Glomerular endothelial cell (primary cell): ENCODE results near the gene TYK2. TPM values are rescaled to one million over a fixed set of nuclear protein-coding genes. Genes with fewer than 3 reads are reported as not detected.
"Not testable (repeated sequence)": the region's sequence is repeated elsewhere in the genome, so short reads cannot be mapped to it uniquely, and the experiment has no call there.

Source experiments
- DNase-seq: peaks from one replicate; pipeline ENCODE4 v3.0.0-alpha.2; 2011; ENCODE audit warnings: low read depth, low spot score; ENCODE audit errors: extremely low read depth
- total RNA-seq: library from RNA; depleted of rRNA; stranded (reverse); fragments of >200 nt; gene quantifications from 2 replicates; pipeline ENCODE4 v1.2.3, GENCODE V29; 2015

Gene TYK2
- total RNA-seq, 1 donor from 2014 or later, result 178 TPM

DNA sequence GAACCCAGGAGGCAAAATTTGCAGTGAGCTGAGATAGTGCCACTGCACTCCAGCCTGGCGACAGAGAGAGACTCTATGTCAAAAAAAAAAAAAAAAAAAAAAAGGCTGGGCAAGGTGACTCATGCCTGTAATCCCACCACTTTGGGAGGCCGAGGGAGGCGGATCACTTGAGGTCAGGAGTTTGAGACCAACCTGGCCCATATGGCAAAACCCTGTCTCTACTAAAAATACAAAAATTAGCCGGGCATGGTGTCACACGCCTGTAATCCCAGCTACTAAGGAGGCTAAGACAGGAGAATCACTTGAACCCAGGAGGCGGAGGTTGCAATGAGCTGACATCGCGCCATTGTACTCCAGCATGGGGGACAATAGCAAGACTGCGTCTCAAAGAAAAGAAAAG lies 43.6 kb downstream of the TYK2 start:
- not testable (repeated sequence) for DNase-seq

DNA sequence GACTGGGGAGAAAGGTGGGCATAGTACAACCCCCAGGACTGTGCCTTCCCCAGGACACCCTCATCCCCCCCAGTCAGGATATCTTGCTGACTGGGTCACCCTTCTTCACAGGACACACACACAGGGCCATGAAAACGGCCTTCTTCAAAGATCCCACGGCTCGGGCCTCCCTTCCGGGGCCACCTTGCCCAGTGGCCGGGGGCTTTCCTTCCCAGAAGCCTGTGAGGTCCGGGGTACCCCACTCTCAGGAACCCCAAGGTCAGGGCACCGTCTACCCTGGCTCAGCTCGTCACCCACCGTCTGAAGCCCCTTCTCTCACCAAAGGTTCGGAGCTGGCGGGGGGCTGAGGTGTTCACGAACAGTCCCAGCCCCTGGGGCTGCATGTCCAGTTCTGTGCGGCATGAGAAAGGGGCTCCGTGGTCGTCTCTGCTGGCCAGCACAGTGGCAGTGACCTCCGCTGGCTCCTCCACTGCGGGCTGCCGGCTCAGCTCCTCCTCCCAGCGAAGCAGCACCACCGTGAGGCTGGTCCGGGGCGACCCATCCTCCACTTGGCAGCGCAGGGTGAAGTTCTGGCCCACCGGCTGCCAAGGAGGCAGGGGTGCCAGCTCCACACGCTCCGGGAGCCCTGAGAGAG lies 44.9 kb downstream of the TYK2 start:
- DNase-seq, result no peak

DNA sequence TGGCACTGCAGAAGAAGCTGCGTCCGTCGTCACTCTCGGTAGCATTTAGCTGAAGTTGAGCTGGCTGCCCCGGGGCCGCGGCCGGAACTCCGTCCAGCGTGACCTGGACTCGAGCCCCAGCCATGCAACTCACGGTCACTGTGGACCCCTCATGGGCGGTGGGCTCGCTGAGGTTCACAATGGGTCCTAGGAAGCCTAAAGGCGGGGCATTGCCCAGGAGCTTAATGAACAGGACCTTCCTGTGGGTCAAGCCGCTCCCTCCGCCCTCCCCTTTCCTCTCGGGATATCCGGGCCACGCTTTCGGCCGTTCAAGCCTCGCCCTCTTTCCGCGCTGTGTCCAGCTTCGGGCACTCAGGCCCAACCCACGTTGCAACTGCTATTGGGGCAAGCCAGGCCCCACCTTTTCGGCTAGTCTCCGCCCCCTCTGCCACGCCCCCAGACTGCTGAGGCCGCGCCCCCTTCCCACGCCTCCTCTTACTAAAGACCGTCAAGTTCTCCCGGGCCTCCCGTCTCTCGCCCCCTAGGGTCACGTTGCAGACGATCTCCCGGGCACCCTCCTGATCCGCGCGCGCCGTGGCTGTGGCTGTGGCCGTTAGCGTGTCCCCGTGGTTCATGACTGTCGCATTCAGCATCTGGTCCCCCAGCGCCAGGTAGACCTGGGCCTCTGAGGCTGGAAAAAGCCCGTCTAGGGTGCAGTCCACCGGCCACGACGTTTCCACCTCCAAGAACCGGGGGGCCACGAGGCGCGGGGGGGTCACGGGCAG lies 45.6 kb downstream of the TYK2 start:
- peak; percentile 69 for DNase-seq

DNA sequence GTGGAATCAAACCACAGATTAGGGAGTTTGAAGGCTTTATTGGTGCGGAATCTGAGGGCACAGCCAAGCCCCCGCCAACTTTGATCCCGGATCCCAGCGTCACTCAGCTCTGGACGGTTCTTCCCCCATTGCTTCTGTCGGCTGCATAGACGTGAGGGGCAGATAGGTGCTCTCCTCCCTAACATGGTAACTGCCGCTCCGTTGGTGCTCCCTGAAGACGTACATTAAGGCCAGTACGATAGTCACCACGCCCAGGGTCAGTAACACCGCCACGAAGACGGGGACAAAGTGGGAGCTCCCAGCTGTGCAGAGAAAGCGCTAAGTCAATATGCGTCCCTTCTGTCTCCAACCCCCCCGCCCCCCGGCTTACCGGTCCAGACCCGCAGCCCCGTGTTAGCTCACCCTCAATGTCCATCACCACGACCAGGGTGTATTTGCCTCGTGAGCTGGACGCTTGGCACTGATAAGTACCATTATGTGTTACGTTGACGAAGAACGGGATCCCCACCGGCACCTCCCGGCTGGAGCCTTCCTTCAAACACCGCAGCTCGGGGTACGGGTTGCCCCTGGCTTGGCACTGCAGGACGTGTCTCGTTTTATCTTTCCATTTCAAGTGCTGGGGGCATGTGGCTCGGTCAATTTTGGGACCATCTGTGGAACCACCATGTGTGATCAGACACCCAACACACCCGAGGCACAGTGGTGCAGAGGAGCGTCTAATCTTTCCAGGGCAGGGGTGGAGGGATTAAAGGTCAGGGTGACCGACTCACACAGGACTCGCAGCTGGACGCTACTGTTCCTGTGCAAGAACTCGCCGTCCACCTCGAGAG lies 46.4 kb downstream of the TYK2 start:
- no peak for DNase-seq

DNA sequence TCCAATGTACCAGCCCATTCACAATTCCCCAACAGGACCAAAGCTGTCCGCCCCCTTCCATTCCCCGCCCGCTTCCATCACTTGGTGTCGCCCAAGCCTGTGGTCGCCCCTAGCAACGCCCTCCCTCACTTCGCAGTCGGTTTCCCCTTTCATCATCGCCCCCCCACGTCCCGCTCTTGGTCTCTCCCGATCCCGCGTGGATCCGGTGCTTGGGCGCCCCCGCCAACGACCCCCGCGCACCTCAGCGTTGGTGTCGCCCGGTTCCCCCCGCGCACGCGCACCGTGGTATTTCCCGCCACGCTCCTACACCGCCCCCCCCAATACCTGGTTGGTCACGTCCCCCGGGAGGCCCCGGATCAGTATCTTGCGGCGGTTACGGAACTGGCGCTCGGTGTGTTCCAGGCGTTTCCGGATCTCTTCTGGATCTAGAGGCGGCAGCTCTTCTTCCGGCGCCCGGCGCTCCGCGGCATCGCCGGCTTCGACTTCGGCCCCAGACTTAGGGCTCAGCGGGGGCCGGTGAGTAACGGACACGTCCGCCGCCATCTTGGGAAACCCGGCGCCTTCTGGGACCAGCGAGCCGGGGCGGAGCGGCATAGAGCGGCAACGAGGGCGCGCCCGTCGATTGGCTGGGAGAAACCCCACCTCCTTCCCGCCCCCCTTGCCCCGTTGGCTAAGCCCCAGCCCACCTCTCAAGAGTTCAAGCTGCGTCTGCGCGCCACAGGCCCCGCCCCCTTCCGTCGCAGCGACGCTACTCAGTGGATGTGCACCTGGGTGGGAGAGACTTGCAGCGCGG lies 47.2 kb downstream of the TYK2 start, which contains the start of gene RAVER1:
Gene RAVER1, minus strand, starts transcription at position 565 of the 793 bp plus-strand sequence. Its CDS starts 22 bp downstream, at position 543.
- DNase-seq, result peak; percentile 56

DNA sequence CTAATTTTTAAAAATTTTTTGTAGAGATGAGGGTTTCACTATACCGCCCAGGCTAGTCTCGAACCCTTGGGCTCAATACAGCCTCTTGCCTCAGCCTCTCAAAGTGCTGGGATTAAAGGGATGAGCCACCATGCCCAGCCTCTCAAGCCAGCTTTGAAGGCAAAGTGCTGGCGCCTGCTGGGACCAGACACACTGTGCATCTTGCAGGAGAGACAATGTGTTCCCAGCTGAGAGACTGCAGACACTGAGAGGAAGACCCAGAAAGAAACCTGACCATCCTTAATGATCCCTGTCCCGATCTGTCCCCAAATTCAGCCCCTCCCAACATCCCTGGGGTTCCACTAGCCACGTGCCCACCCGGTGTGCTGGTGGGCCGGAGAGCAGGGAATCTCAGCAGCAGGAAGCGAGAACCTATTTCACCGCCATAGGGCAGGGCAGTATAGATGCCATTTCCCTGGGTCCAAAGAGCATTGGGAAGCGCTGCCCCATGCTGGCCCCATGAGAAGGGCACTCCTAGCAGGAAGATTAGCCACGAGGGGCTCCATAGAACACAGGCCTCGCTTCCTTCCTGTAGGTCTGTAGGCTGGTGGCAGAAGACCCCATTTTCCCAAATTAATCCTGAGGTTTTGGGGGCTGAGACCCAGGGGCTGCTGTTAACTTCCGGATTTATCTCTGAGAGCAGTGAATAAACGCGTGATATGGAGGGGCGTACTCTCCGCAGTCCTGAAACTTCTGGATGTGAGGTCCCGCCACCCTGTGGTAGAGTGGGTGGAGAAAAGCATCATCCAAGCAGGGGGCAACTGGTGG lies 48.0 kb downstream of the TYK2 start:
- DNase-seq, result no peak

DNA sequence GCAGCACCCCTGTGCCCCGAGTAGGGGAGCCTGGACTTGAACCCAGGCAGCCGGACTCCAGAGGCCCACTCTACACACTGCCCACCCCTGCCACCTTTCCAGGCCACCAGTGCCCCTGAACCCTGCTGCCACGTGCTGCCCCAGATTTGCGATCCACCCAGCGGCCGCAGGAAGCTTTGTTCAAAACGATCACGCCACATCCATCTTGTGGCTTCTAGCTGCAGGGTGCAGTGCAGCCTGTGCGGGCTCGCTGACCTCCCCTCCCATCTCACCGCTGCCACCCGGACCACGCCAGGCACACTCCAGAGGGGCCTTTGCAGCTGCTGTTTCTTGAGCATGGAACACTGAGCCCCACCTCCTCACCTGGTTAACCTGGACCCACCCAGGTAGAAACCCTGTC lies 50.8 kb downstream of the TYK2 start:
- no peak for DNase-seq

DNA sequence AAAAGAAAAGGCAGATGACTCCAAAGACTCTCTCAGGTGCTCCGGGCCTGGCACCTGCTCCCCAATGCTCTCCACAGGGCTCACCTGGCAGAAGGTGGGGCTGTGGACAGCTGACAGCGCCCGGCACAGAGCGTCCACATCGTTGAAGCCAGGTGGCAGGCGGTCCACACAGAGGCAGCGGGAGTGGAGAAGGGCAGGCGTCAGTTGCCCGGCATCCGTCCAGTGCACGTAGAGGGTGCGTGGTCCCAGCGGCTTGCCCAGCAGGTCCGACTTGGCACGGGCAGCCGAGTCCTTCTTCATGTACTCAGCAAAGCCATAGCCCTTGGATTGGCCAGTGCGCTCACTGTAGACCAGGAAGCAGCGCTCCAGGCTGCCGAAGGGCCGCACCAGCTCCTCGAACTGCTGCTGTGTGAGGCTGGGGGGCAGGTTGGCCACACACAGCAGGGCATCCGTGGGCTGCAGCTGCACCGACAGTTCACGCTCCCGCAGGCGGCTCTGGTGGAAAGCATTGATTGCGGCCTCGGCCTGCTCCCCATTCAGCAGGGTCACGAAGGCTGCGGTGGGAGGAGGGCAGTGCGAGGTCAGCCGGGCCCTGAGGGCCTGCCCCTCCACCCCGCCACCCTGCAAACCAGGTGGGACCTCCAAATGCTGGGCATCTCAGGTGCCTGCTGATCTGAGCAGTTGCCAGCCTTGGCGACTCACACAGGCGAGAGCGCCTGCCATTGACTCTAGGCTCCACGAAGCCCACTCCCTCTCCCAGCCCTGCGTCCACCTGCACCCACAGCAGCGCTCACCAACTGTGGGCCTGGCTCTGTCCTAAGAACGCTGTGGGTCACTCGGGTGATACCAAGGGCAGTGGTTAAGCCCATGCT lies 51.6 kb downstream of the TYK2 start:
- DNase-seq, result no peak

DNA sequence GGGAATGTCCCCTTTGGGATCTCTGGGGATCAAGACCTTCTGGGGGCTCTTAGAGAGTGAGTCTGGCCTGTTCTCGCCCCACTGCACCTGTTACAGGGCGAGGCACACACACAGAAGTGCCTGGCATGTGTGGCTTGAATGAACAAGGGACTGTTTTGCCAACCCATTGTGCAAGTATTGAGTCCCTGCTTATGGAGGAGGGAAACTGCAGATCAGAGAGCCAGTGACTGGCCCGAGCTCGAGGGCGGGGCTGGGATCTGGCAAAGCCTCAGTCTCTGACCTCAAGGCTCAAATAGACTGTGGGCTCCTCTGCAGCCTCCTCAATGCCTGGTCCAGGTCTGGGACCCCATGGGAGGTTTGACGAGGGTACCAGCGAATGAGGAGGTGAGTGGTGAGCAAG lies 52.6 kb downstream of the TYK2 start:
- no peak for DNase-seq

DNA sequence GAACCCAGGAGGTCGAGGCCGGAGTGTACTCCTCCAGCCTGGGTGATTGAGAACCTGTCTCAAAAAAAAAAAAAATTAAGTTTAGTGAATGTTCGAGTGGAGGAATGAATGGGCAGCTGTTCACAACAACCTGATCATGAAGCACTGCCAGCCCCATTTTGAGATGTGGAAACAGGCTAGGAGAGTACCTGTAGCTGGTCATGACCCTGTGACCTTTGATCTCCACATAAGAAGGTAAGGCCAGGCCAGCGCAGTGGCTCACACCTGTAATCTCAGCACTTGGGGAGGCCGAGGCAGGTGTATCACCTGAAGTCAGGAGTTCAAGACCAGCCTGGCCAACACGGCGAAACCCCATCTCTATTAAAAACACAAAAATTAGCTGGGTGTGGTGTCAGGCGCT lies 54.6 kb downstream of the TYK2 start:
- DNase-seq, result no peak

DNA sequence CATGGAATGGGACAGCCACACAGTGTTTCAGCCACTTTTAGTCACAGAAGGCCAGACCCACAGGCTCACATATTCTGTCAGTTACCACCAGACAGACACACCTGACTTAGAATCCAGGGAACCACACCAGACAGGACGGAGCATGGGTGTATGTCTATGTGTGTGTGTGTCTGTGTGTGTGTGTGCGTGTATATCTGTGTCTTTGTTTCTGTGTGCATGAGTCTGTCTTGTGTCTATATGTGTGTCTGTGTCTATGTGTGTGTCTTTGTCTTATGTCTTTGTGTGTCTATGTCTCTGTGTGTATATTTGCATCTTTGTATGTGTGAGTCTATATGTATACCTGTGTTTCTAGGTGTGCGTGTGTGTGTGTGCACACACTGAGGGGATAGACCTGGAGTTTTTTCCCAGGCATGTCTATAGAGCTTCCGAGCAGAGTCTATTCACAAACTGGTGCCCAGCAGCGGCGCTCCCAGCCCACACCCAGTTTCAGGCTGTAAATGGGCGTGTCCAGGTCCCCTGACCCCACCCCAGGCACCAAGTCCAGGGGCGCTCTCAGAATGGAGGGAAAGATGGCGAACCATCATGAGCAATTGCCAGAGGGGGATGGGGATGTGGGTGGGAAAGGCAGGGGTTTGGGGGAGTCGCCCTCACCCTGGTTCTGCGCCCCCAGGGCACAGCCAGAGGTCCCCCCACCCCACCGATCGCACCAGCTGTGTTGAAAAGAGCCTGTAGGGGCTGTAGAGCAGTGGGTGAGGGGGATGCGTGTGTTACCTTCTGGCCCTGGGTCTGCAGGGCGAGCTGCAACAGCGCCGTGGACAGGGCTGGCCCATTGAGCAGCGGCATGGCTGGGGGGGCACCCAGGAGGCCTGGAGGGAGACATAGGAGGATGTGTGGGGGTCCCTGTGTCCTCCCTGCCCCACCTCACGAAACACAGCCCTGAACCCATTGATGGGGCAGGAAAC lies 58.2 kb downstream of the TYK2 start:
- DNase-seq, result no peak

DNA sequence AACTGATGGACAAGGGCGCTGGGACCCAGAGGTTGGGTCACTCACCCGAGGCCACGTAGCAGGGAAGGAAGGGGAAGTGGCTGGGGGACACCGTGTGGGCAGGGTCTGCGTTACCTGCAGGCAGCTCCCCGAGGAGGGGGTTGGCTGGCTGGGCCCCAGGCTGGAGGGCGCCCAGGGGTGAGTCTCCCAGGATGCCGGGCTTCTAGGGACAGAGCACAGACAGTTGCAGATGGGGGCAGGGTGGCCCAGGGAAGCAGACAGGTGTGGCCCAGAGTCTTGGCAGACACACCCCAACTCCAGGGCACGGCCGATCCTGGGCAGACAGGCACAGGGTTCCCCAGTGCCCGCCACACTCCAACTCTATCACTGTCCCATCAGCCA lies 59.0 kb downstream of the TYK2 start:
- no peak for DNase-seq

DNA sequence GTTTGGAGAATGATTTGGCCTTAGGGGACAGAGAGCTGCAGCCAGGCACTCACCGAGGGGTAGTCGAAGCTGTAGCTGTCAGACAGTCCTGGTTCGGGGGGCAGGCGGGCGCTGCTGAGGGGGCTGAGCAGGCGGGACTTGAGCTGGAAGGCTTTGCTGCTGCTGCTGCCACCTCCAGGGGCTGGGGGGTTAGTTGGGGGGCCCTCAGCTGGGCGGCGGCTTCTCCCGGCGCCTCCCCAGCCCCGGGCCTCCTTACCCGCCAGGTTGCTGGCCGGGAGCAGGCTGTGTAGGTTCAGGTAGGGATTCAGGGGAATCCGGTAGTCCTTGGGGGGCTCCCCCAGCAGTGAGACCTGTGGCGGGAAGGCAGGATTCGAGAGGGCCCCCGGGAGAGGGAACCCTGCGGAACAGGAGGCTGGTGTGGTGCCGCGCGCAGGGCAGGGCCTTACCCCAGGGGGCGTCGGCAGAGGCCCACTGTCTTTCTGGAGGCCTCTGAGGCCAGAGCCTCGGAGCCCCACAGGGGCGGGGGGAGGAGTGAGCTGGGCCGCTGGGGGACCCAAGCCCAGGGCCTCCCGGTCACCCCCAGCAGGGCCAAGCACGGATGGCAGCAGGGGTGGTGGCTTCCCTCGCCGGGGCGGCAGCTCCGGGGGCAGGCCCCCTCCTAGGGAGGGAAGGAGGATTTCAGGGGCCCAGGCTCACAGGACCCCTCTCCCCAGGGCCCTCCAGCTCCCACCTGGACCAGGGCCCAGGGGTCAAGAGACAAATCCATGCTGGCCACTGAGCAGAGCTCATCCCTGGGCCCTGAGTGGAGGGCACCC lies 59.6 kb downstream of the TYK2 start:
- no peak for DNase-seq

DNA sequence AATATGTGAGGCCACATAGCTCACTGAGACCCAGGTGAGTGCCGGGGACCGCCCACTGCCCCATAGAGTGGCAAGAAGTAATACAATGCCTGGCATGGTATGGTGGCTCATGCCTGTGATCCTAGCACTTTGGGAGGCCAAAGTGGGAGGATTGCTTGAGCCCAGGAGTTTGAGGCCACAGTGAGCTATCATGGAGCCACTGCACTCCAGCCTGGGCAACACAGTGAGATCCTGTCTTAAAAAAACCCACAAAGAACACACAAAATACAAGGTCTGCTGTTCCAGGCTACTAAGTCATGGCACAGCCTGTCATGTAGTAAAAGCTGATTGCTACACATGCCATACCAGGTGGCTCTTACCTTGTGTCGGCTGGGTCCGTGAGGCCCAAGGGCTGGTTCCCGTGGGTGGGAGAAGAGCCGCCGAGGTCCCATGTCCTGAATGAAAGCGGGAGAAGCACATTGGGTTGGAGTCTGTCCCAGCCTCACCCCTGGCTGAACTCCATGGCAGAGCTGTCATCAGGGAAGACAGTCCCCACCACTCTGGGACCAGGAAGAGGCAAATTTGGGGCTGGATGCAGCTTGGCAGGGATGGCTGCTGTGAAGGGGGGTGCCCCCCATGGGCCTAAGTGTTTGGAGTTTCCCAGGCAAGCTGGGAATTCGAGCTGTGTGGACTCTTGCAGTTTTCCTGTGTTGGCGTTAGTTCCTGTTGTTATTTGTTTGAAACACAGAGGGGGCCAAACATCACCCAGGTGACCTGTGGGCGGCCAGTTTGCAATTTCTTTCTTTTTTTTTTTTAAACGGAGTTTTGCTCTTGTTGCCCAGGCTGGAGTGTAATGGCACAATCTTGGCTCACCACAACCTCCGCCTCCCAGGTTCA lies 61.3 kb downstream of the TYK2 start:
- no peak for DNase-seq

DNA sequence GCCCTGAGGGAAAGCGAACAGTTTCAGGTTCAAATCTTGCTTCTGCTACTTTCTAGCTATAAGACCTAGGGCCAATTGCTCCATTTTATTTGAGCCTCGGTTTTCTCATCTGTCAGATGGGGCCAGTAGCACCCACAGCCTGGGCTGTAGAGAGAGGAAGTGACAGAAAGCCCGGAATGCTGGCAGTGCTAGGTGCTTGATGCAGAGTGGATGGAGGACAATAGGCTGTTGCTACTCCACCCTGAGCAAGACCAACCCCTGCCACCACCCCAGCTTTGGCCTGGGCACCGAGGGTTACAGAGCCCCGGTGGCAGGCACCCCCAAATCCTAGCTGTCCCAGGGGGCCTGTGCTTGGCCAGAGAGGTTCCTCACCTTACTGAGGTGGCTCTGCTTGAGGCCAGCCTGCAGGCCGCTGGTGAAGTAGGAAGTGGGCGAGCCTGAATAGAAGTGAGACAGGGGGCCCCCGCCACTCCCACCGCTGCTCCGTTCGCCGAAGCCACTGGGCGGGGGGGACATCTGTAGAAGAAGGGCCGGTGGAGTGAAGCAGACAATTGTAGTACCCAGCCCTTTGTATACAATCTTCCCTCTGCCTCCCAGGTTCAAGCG lies 62.4 kb downstream of the TYK2 start:
- DNase-seq, result no peak
